Measurements from ENCODE around the gene INO80. TPM values are rescaled to one million over a fixed set of nuclear protein-coding genes. Genes with fewer than 3 reads are reported as not detected.

Gene INO80
- total and polyA plus RNA-seq, 2 donors (not counting 3 experiments of a cell fraction or from before 2014, with no cell fraction given), result 5.7 to 29.1 TPM

DNA sequence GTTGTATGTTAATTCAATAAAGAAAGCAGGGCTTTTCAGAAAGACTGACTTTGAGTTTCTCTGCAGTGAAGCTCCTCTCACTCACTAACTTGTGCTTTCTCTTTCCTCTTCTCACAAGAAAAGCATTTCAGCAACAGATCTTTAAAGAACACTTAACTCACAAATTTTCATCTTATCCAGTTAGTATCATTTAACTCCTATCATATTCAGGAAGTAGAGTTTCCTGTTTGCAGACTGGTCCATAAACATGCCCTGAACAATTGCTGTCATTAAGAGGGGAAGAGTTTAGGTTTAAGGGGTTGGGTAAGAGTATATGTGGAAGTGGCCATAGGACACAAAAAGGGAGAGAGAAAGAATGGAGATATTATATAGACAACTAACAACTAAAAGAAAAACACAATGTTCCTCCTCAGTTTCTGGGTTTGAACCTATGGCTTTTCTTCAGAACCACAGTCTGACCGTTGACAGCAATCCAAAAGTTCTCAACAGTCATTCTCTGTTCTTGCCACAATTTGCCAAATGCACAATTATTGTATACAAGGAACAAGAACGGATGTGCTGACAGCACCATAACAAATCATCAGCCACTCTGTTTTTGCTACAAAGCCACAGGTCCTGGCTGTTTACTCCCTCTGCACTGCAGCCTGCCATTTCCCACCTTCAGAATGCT is 98.9 kb downstream of the INO80 start:
- Histone ChIP-seq H3K27me3 (ENCODE audit: control insufficient read depth in 2 of 2, insufficient read depth in 2 of 2, low read length in 2 of 2) (no peaks in the 10 kb centered on the region), H2AFZ (ENCODE audit: low read depth, low read length) (no peak overlapping the region), H4K20me1 (replicated peaks; ENCODE audit: control insufficient read depth, extremely low read depth, insufficient read depth, low read length) (no peaks in the 10 kb centered on the region), H3K36me3 (ENCODE audit: control insufficient read depth in 2 of 2, extremely low read depth in 1 of 2, insufficient read depth in 2 of 2, low read length in 2 of 2) (peaks cover 0 to 14% of the 10 kb centered on the region in 2 experiments), H3K4me2 (ENCODE audit: insufficient read depth, low read length) (peak overlapping the region; percentile 56), H3K79me2 (ENCODE audit: control insufficient read depth, insufficient read depth, low read length) (no peaks in the 10 kb centered on the region), H3K27ac (ENCODE audit: insufficient read depth, low read depth, low read length) (peak overlapping the region; percentile 41), H3K9me3 (replicated peaks; ENCODE audit: control insufficient read depth, insufficient read depth, low read length) (no peaks in the 10 kb centered on the region), H3K4me3 (replicated peaks in 1 of 3; ENCODE audit: insufficient read depth in 1 of 3, low read depth in 1 of 3, low read length in 3 of 3) (no peak overlapping the region), H3K4me1 (ENCODE audit: control insufficient read depth, extremely low read depth, insufficient read depth, low read length) (peaks cover 45% of the 10 kb centered on the region), H3K9ac (replicated peaks; ENCODE audit: extremely low read depth, insufficient read depth, low read length) (no peak overlapping the region), H3K9me1 (replicated peaks; ENCODE audit: control insufficient read depth, extremely low read depth, insufficient read depth, low read length) (no peaks in the 10 kb centered on the region)
- CTCF ChIA-PET, result interaction anchor here (1.3 to 18.2 kb wide), 14 partner anchors 11 to 158 kb away, joined by 3 to 405 read pairs (median 13); partner anchors contain the start of genes CHAC1, DLL4 and VPS18
- POLR2A ChIA-PET, result interaction anchor here (0.7 to 2.8 kb wide), 4 partner anchors 17 to 111 kb away, joined by 3 to 26 read pairs (median 6); partner anchors contain the start of genes CHAC1 and DLL4
- TF ChIP-seq, protein P1, sequence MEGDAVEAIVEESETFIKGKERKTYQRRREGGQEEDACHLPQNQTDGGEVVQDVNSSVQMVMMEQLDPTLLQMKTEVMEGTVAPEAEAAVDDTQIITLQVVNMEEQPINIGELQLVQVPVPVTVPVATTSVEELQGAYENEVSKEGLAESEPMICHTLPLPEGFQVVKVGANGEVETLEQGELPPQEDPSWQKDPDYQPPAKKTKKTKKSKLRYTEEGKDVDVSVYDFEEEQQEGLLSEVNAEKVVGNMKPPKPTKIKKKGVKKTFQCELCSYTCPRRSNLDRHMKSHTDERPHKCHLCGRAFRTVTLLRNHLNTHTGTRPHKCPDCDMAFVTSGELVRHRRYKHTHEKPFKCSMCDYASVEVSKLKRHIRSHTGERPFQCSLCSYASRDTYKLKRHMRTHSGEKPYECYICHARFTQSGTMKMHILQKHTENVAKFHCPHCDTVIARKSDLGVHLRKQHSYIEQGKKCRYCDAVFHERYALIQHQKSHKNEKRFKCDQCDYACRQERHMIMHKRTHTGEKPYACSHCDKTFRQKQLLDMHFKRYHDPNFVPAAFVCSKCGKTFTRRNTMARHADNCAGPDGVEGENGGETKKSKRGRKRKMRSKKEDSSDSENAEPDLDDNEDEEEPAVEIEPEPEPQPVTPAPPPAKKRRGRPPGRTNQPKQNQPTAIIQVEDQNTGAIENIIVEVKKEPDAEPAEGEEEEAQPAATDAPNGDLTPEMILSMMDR (IDR thresholded peaks at IDR 0.05; ENCODE audit: extremely low read depth in 1 of 2, insufficient read depth in 1 of 2, low read depth in 1 of 2, low read length in 2 of 2), result no peak
- TF ChIP-seq GATA2 (IDR thresholded peaks at IDR 0.05; ENCODE audit: insufficient read depth, insufficient read length, low read depth, low read length) (no peak), POLR2A (IDR thresholded peaks at IDR 0.05; ENCODE audit: low read depth, low read length) (no peak), FOS (IDR thresholded peaks at IDR 0.05; ENCODE audit: borderline replicate concordance, insufficient read depth, low read length) (no peak), EZH2 (IDR thresholded peaks at IDR 0.05; ENCODE audit: borderline replicate concordance, low read depth, low read length, severe bottlenecking) (no peak), MYC (IDR thresholded peaks at IDR 0.05; ENCODE audit: low read depth, low read length) (no peak), JUN (IDR thresholded peaks at IDR 0.05; ENCODE audit: borderline replicate concordance, insufficient read depth, insufficient read length, low read depth) (no peak), POLR2AphosphoS5 (IDR thresholded peaks at IDR 0.05; ENCODE audit: insufficient read depth, low read depth, low read length) (no peak)
- TF ChIP-seq, protein P2, sequence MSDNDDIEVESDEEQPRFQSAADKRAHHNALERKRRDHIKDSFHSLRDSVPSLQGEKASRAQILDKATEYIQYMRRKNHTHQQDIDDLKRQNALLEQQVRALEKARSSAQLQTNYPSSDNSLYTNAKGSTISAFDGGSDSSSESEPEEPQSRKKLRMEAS (IDR thresholded peaks at IDR 0.05; ENCODE audit: insufficient read depth, insufficient read length), result no peak
- intact Hi-C loops (cut with micrococcal nuclease) (no loop called here), dilution Hi-C loops (cut with MboI; ENCODE audit: extremely low pct_ligation_motif_present, low sequenced_read_pairs) (loop anchor here (10.0 kb wide), 1 partner anchor 112 kb away; no protein-coding TSS in a partner anchor)
- DNase-seq (ENCODE audit: low read depth, low spot score), result peak; percentile 61
- BruUV-seq (replicated peaks), result no TSS peak
- peak; percentile 58 for FAIRE-seq

Data from endothelial cell of umbilical vein (primary cell).